GM12878 (cell line): ENCODE measurements around the gene EPB41L1. TPM values are rescaled to one million over a fixed set of nuclear protein-coding genes. Genes with fewer than 3 reads are reported as not detected.

Source experiments
- ATAC-seq: fragments of 200-7000 bp; cut with Tn5 transposase; 3 replicates; pipeline ENCODE4 v1.9.1; 2020; ENCODE audit warnings: mild to moderate bottlenecking, moderate library complexity
- BruUV-seq: library from RNA; stranded (reverse); fragments of 400-500 nt; replicated peaks from 2 replicates; lab custom pipeline; 2021; lab: Mats Ljungman, UMichigan
- CTCF ChIA-PET: fragments of 300-600 bp; sonication (Branson Sonifier 250); formaldehyde crosslinking; extraction: SDS; loops from one replicate; lab custom pipeline; 2021; ENCODE audit warnings: inconsistent platforms; lab: Yijun Ruan, JAX
- POLR2A ChIA-PET: fragments of 350-600 bp; formaldehyde crosslinking; extraction: SDS; loops from one replicate; lab custom pipeline; 2021; ENCODE audit warnings: inconsistent platforms; lab: Charles Lee
- RAD21 ChIA-PET: fragments of 300-600 bp; sonication (Branson Sonifier 250); formaldehyde crosslinking; loops from one replicate; lab custom pipeline; 2023; ENCODE audit warnings: antibody characterized with exemption; ENCODE audit not compliant: unreplicated experiment; lab: Charles Lee
- SMC1A ChIA-PET: fragments of 300-600 bp; sonication (Branson Sonifier 250); formaldehyde crosslinking; loops from one replicate; lab custom pipeline; 2023; ENCODE audit not compliant: unreplicated experiment, uncharacterized antibody; lab: Charles Lee
- DNase-seq: peaks from one replicate; pipeline ENCODE4 v3.0.0-alpha.2; 2011; ENCODE audit warnings: low read depth, low spot score
- FAIRE-seq: peaks from 3 replicates; lab custom pipeline; 2011; peaks lifted over from hg19 to GRCh38; lab: Jason Lieb, UNC
- H2AFZ ChIP-seq: 2 replicates; pipeline ENCODE4 v1.6.0; 2011; ENCODE audit warnings: low read depth, low read length, control low read depth; ENCODE audit not compliant: control insufficient read depth
- H3K27ac ChIP-seq: 2 replicates; pipeline ENCODE4 v1.5.1; 2011; ENCODE audit warnings: control low read depth; ENCODE audit not compliant: control insufficient read depth, insufficient read depth
- H3K27me3 ChIP-seq, 2 experiments: replicated peaks in 1 of 2; 2 replicates each; pipeline versions ENCODE4 v1.6.0 to v1.6.1; 2011; ENCODE audit warnings: low read length in 1 of 2; ENCODE audit not compliant: control insufficient read depth in 2 of 2, insufficient read depth in 2 of 2
- H3K36me3 ChIP-seq, 2 experiments: 2 replicates each; pipeline ENCODE4 v1.5.1; 2011; ENCODE audit warnings: low read length in 1 of 2; ENCODE audit not compliant: control insufficient read depth in 2 of 2, insufficient read depth in 2 of 2
- H3K4me1 ChIP-seq: 2 replicates; pipeline ENCODE4 v1.6.1; 2011; ENCODE audit warnings: mild to moderate bottlenecking, low read length, moderate library complexity, mixed read lengths; ENCODE audit not compliant: control insufficient read depth, insufficient read depth
- H3K4me2 ChIP-seq: 2 replicates; pipeline ENCODE4 v1.6.0; 2011; ENCODE audit warnings: control low read depth; ENCODE audit not compliant: control insufficient read depth, insufficient read depth
- H3K4me3 ChIP-seq: fragments of 200-600 bp; sonication (generic); 2 replicates; pipeline ENCODE4 v1.5.1; 2016
- H3K79me2 ChIP-seq: 2 replicates; pipeline ENCODE4 v1.6.0; 2011; ENCODE audit warnings: low read length; ENCODE audit not compliant: control insufficient read depth, insufficient read depth
- H3K9ac ChIP-seq: 2 replicates; pipeline ENCODE4 v1.8.0; 2011; ENCODE audit warnings: low read length, control low read depth, mixed read lengths; ENCODE audit not compliant: control insufficient read depth, insufficient read depth
- H3K9me3 ChIP-seq: replicated peaks from 3 replicates; pipeline ENCODE4 v1.5.1; 2011; ENCODE audit warnings: mild to moderate bottlenecking, low read length; ENCODE audit not compliant: control insufficient read depth, insufficient read depth
- H4K20me1 ChIP-seq: 2 replicates; pipeline ENCODE4 v1.6.0; 2011; ENCODE audit not compliant: control insufficient read depth, insufficient read depth
- ATF7 ChIP-seq: fragments of 450-650 bp; IDR thresholded peaks from 2 replicates; pipeline ENCODE4 v1.6.1; 2016; ENCODE audit warnings: low read depth, mild to moderate bottlenecking
- BHLHE40 ChIP-seq, 2 experiments: fragments of 450-650 bp in 1 of 2; IDR thresholded peaks; 2 replicates each; pipeline ENCODE4 v1.6.1; 2011 to 2017; ENCODE audit warnings: low read depth in 2 of 2, borderline replicate concordance in 1 of 2, improper control_type of control experiment in 1 of 2, low read length in 1 of 2, mild to moderate bottlenecking in 1 of 2
- CUX1 ChIP-seq: IDR thresholded peaks from 2 replicates; pipeline ENCODE4 v1.6.1; 2012; ENCODE audit warnings: improper control_type of control experiment, low read depth, low read length; ENCODE audit not compliant: insufficient replicate concordance
- E2F4 ChIP-seq: IDR thresholded peaks from 2 replicates; pipeline ENCODE4 v1.6.1; 2012; ENCODE audit warnings: low read depth, low read length, improper control_type of control experiment
- EZH2 ChIP-seq: IDR thresholded peaks from 2 replicates; pipeline ENCODE4 v1.6.1; 2012; ENCODE audit warnings: low read depth, mild to moderate bottlenecking, control low read depth, inconsistent platforms, low read length, borderline replicate concordance; ENCODE audit not compliant: control insufficient read depth
- GABPA ChIP-seq: IDR thresholded peaks from 2 replicates; pipeline ENCODE4 v1.6.1; 2014; ENCODE audit warnings: antibody characterized with exemption, low read depth, mild to moderate bottlenecking, inconsistent platforms
- RAD21 ChIP-seq: IDR thresholded peaks from 2 replicates; pipeline ENCODE4 v1.6.1; 2011; ENCODE audit warnings: mild to moderate bottlenecking, low read depth, low read length, moderate library complexity; ENCODE audit not compliant: insufficient read depth
- SKIL ChIP-seq: fragments of 450-650 bp; IDR thresholded peaks from 2 replicates; pipeline ENCODE4 v1.6.1; 2017; ENCODE audit warnings: mild to moderate bottlenecking, low read depth, inconsistent platforms; ENCODE audit not compliant: poor library complexity, severe bottlenecking
- SMAD1 ChIP-seq: fragments of 450-650 bp; IDR thresholded peaks from 2 replicates; pipeline ENCODE4 v1.6.1; 2018; ENCODE audit warnings: mild to moderate bottlenecking, low read depth; ENCODE audit not compliant: partially characterized antibody
- SMAD5 ChIP-seq: IDR thresholded peaks from 2 replicates; pipeline ENCODE4 v1.6.1; 2016; ENCODE audit warnings: antibody characterized with exemption, low read depth
- SMARCA5 ChIP-seq: fragments of 450-650 bp; IDR thresholded peaks from 2 replicates; pipeline ENCODE4 v1.6.1; 2017; ENCODE audit warnings: mild to moderate bottlenecking
- ZBTB33 ChIP-seq: fragments of 450-650 bp; IDR thresholded peaks from 2 replicates; pipeline ENCODE4 v1.6.1; 2017; ENCODE audit warnings: mild to moderate bottlenecking
- WGBS: methylation state at CpG from one replicate; pipeline ENCODE4 v1.1.6; 2016; ENCODE audit warnings: low lambda C conversion rate; ENCODE audit not compliant: insufficient replicate concordance, insufficient coverage; ENCODE audit errors: missing lambda C conversion rate; 5-methylcytosine and 5-hydroxymethylcytosine counted together
- in situ Hi-C: fragments of 300-500 bp; cut with MboI; formaldehyde crosslinking; loops from 9 replicates; pipeline ENCODE4 v1.14.3; 2018; ENCODE audit warnings: mixed read lengths
- intact Hi-C: fragments of 100-400 bp; cut with micrococcal nuclease; formaldehyde crosslinking; loops from one replicate; pipeline ENCODE4 v1.14.2; 2022; ENCODE audit not compliant: unreplicated experiment
- polyA plus RNA-seq, 11 experiments: library from polyadenylated mRNA; depleted of rRNA in 4 of 11; unstranded in 6 of 11; stranded (reverse) in 5 of 11; fragments of >200 nt; fragmentation: Nextera tagmentation in 4 of 11; fragmentation: Illumina TruSeq in 1 of 11; extraction: Ambion mirVana in 4 of 11; extraction: Trizol in 1 of 11; gene quantifications; 1 replicate in 1 of 11; 2 replicates in 10 of 11; pipeline versions ENCODE4 v1.2.1 to v1.2.3, GENCODE V29; 2011 to 2016; ENCODE audit warnings: inconsistent platforms in 2 of 11, missing spikeins in 2 of 11, low read depth in 1 of 11
- total RNA-seq, 4 experiments: library from RNA; depleted of rRNA in 3 of 4; stranded (reverse); fragments of >200 nt in 3 of 4; fragmentation: Illumina TruSeq in 1 of 4; extraction: Trizol in 1 of 4; gene quantifications; 2 replicates each; pipeline versions ENCODE4 v1.2.1 to v1.2.3, GENCODE V29; 2013 to 2021

Gene EPB41L1
- total and polyA plus RNA-seq, 10 of the 15 experiments (the other 5 are each of a cell fraction or from before 2014, with no cell fraction given) = 0.08 to 3.2 (median 0.31) TPM

GRCh38 chr20:36148439-36148838 lies 6.1 kb upstream of the EPB41L1 start:
- Histone ChIP-seq H3K27ac (no peak overlapping the region), H3K4me2 (no peak overlapping the region), H3K9ac (no peak overlapping the region), H3K36me3 (no peaks in the 10 kb centered on the region), H4K20me1 (no peaks in the 10 kb centered on the region), H2AFZ (no peak overlapping the region), H3K9me3 (no peaks in the 10 kb centered on the region), H3K27me3 (no peaks in the 10 kb centered on the region; a peak in 1 of 4 replicates), H3K79me2 (no peaks in the 10 kb centered on the region), H3K4me3 (no peak overlapping the region), H3K4me1 (peaks cover 8% of the 10 kb centered on the region)
- WGBS = 4% methylated on average over 2 of the region's 2 CpGs
- in situ Hi-C loops (no loop called here), intact Hi-C loops (no loop called here)
- CTCF ChIA-PET = interaction anchor here (1.0 to 22.3 kb wide), 5 partner anchors 9 to 155 kb away, joined by 3 to 717 read pairs (median 5); no protein-coding TSS in a partner anchor
- POLR2A ChIA-PET = no interaction called here
- FAIRE-seq (no peak), ATAC-seq (no peak), DNase-seq (no peak)
- SMC1A ChIA-PET = interaction anchor here (1.2 kb wide), 1 partner anchor 155 kb away, joined by 5 read pairs; no protein-coding TSS in a partner anchor
- RAD21 ChIA-PET = interaction anchor here (1.6 kb wide), 1 partner anchor 10 kb away, joined by 5 read pairs; no protein-coding TSS in a partner anchor
- BruUV-seq = no TSS peak
- no peak for TF ChIP-seq CUX1
- TF ChIP-seq GABPA = no peak
- TF ChIP-seq ATF7 = no peak
- no peak for TF ChIP-seq BHLHE40 (IDR thresholded peaks at IDR 0.05; ENCODE audit: borderline replicate concordance in 1 of 2, low read depth in 2 of 2, low read length in 1 of 2)
- TF ChIP-seq EZH2 = no peak
- TF ChIP-seq SMARCA5 = no peak
- TF ChIP-seq RAD21 = no peak
- TF ChIP-seq SMAD5 = no peak
- no peak for TF ChIP-seq SMAD1
- no peak for TF ChIP-seq SKIL
- TF ChIP-seq E2F4 = no peak
- no peak for TF ChIP-seq ZBTB33
